AML-193 (cell line): ENCODE measurements around the gene FEV.
"Not testable (repeated sequence)": the region's sequence is repeated elsewhere in the genome, so short reads cannot be mapped to it uniquely, and the experiment has no call there.

Experiments used
- DNase-seq, 2 experiments: peaks; one replicate each; lab custom pipeline; 2025; lab: John Stamatoyannopoulos, UW

The FEV gene

GRCh38 chr2:218975060-218975777 lies 9.8 kb downstream of the FEV start:
- no peak for DNase-seq

GRCh38 chr2:218970894-218971293 lies 14.1 kb downstream of the FEV start:
- no peak for DNase-seq

GRCh38 chr2:218964041-218964771 lies 20.8 kb downstream of the FEV start:
- no peak for DNase-seq

GRCh38 chr2:218963601-218964000 lies 21.4 kb downstream of the FEV start:
- DNase-seq = no peak

GRCh38 chr2:218962859-218963492 lies 22.0 kb downstream of the FEV start:
- no peak for DNase-seq

GRCh38 chr2:218961651-218962570 lies 23.1 kb downstream of the FEV start:
- no peak for DNase-seq

GRCh38 chr2:218961229-218961628 lies 23.8 kb downstream of the FEV start:
- DNase-seq = no peak

GRCh38 chr2:218960309-218961165 lies 24.4 kb downstream of the FEV start:
- no peak for DNase-seq

GRCh38 chr2:218959761-218960308 lies 25.1 kb downstream of the FEV start:
- DNase-seq = no peak

GRCh38 chr2:218959141-218959731 lies 25.7 kb downstream of the FEV start, which contains the start of gene CDK5R2:
Gene CDK5R2, plus strand, starts transcription at chr2:218959666. Its CDS starts 155 bp downstream, at chr2:218959821.
- no peak for DNase-seq

GRCh38 chr2:218958276-218958675 lies 26.7 kb downstream of the FEV start:
- DNase-seq = no peak

GRCh38 chr2:218957671-218958070 lies 27.3 kb downstream of the FEV start:
- DNase-seq = no peak

GRCh38 chr2:218956039-218956438 lies 28.9 kb downstream of the FEV start:
- no peak for DNase-seq

GRCh38 chr2:218954541-218955300 lies 30.3 kb downstream of the FEV start:
- DNase-seq = no peak

- DNase-seq = no peak
These were observed 31.5 kb downstream of the FEV start for GRCh38 chr2:218953366-218953954.

- no peak for DNase-seq
These were observed 32.8 kb downstream of the FEV start for GRCh38 chr2:218952160-218952559.

- DNase-seq = no peak
These were observed 38.4 kb downstream of the FEV start for GRCh38 chr2:218946621-218947020.

- DNase-seq = no peak
These were observed 40.1 kb downstream of the FEV start for GRCh38 chr2:218944759-218945404.

- not testable (repeated sequence) for DNase-seq
These were observed 53.2 kb downstream of the FEV start for GRCh38 chr2:218931751-218932150.
